ENCODE data around the gene SFSWAP. TPM values are rescaled to one million over a fixed set of nuclear protein-coding genes. Genes with fewer than 3 reads are reported as not detected.
"Not testable (repeated sequence)": the region's sequence is repeated elsewhere in the genome, so short reads cannot be mapped to it uniquely, and the experiment has no call there.

SFSWAP gene
- total RNA-seq, 2 experiments from 2014 or later, result 65.5 to 67.8 TPM

DNA sequence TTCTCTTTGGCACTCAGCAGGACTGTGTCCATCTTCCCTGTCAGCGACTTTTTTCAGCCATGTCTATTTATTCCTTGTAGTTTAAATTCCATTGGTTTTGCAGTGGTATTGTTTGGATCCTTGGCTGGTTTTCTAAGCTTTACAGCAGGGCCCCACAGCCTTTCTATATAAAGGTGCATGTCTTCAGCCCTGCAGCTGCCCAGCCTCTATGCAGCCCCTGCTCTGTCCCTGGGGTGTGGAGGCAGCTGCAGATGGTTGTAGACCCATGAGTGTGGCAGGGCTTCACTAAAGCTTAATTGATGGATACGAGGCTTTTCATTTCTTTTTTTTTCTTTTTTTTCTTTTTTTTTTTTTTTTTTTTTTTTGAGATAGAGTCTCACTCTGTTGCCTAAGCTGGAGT lies 29.7 kb downstream of the SFSWAP start:
- H3K4me3 Mint-ChIP-seq, result no peak overlapping the region
- H3K4me1 Mint-ChIP-seq, result no peaks in the 10 kb centered on the region
- H3K27me3 Mint-ChIP-seq, result no peaks in the 10 kb centered on the region
- DNase-seq (no peak), ATAC-seq (ENCODE audit: low read depth) (no peak)
- H3K27ac Mint-ChIP-seq, result no peak overlapping the region
- POLR2A ChIA-PET, result no interaction called here
- peaks cover 20% of the 10 kb centered on the region for H3K9me3 Mint-ChIP-seq
- H3K36me3 Mint-ChIP-seq, result peaks cover 50% of the 10 kb centered on the region

DNA sequence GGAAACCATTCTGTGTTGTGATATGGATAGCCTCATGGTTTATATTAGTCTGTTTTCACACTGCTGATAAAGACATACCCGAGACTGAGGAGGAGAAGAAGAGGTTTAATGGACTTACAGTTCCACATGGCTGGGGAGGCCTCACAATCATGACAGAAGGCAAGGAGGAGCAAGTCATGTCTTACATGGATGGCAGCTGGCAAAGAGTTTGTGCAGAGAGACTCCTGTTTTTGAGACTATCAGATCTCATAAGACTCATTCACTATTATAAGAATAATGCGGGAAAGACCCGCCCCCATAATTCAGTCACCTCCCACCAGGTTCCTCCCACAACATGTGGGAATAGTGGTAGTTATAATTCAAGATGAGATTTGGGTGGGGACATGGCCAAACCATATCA lies 31.9 kb downstream of the SFSWAP start:
- DNase-seq; H3K4me3 Mint-ChIP-seq; POLR2A ChIA-PET; ATAC-seq (ENCODE audit: low read depth); H3K27ac Mint-ChIP-seq; H3K27me3 Mint-ChIP-seq; H3K4me1 Mint-ChIP-seq: not testable (repeated sequence)
- H3K36me3 Mint-ChIP-seq, result peaks cover 62% of the 10 kb centered on the region
- peaks cover 20% of the 10 kb centered on the region for H3K9me3 Mint-ChIP-seq

DNA sequence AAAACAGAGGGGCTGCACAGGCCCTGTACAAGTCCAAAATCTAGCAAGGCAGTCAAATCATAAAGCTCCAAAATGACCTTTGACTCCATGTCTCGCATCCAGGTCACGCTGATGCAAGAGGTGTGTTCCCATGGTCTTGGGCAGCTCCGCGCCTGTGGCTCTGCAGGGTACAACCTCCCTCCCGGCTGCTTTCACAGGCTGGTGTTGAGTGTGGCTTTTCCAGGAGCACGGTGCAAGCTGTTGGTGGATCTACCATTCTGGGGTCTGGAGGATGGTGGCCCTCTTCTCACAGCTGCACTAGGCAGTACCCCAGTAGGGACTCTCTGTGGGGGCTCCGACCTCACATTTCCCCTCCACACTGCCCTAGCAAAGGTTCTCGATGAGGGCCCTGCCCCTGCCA lies 32.5 kb downstream of the SFSWAP start:
- POLR2A ChIA-PET, H3K27ac Mint-ChIP-seq: not testable (repeated sequence)
- H3K36me3 Mint-ChIP-seq, result peaks cover 60% of the 10 kb centered on the region

DNA sequence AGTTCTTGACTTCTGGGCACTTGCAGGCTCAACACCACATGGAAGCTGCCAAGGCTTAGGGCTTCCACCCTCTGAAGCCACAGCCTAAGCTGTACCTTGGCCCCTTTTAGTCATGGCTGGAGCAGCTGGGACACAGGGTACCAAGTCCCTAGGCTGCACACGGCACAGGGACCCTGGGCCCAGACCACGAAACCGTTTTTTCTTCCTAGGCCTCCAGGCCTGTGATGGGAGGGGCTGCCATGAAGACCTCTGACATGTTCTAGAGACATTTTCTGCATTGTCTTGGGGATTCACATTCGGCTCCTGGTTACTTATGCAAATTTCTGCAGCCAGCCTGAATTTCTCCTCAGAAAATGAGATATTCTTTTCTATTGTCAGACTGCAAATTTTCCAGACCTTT lies 33.0 kb downstream of the SFSWAP start:
- Mint-ChIP-seq H3K9me3 (peaks cover 20% of the 10 kb centered on the region), H3K36me3 (peaks cover 60% of the 10 kb centered on the region)
- H3K27me3 Mint-ChIP-seq; ATAC-seq (ENCODE audit: low read depth); H3K4me3 Mint-ChIP-seq; DNase-seq; POLR2A ChIA-PET; H3K27ac Mint-ChIP-seq; H3K4me1 Mint-ChIP-seq: not testable (repeated sequence)

More for the DNA sequence above, 32.5 kb downstream of the SFSWAP start:
- not testable (repeated sequence) for H3K4me1 Mint-ChIP-seq; ATAC-seq (ENCODE audit: low read depth); H3K27me3 Mint-ChIP-seq; DNase-seq; H3K4me3 Mint-ChIP-seq
- peaks cover 20% of the 10 kb centered on the region for H3K9me3 Mint-ChIP-seq

DNA sequence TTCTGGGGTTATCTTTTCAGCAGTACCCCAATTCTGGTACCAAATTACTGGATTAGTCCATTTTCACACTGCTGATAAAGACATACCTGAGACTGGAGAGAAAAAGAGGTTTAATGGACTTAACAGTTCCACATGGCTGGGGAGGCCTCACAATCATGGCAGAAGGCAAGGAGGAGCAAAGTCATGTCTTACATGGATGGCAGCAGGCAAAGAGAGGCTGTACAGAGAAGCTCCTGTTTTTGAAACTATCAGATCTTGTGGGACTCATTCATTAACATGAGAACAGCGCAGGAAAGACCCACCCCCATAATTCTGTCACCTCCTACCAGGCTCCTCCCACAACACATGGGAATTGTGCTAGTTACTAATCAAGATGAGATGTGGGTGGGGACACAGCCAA lies 33.8 kb downstream of the SFSWAP start:
- peaks cover 20% of the 10 kb centered on the region for H3K9me3 Mint-ChIP-seq
- POLR2A ChIA-PET; DNase-seq; H3K4me3 Mint-ChIP-seq; H3K4me1 Mint-ChIP-seq; H3K27me3 Mint-ChIP-seq; ATAC-seq (ENCODE audit: low read depth); H3K27ac Mint-ChIP-seq: not testable (repeated sequence)
- H3K36me3 Mint-ChIP-seq, result peaks cover 58% of the 10 kb centered on the region

DNA sequence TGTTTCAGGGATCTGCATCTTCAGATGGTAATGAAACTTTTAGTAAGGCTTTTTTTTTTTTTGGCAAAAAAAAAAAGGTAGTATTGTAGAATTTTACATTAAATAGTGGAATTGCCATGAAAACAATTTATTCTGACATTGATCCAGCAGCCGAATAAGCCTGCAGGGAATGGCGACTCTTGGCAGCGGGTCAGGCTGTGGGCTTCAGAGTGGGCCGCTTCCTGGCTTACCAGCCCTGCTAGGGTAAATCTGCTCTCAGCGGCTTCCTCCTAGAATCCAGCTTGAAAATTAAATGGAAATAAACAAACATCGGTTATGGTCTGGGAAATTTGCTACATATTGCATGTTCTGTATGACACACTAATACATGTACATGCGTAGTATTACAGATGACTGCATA lies 34.8 kb downstream of the SFSWAP start:
- ATAC-seq (ENCODE audit: low read depth), result no peak
- Mint-ChIP-seq H3K4me1 (no peaks in the 10 kb centered on the region), H3K4me3 (no peak overlapping the region), H3K36me3 (peaks cover 53% of the 10 kb centered on the region), H3K9me3 (peaks cover 20% of the 10 kb centered on the region), H3K27me3 (no peaks in the 10 kb centered on the region), H3K27ac (no peak overlapping the region)
- DNase-seq, result no peak
- POLR2A ChIA-PET, result no interaction called here

DNA sequence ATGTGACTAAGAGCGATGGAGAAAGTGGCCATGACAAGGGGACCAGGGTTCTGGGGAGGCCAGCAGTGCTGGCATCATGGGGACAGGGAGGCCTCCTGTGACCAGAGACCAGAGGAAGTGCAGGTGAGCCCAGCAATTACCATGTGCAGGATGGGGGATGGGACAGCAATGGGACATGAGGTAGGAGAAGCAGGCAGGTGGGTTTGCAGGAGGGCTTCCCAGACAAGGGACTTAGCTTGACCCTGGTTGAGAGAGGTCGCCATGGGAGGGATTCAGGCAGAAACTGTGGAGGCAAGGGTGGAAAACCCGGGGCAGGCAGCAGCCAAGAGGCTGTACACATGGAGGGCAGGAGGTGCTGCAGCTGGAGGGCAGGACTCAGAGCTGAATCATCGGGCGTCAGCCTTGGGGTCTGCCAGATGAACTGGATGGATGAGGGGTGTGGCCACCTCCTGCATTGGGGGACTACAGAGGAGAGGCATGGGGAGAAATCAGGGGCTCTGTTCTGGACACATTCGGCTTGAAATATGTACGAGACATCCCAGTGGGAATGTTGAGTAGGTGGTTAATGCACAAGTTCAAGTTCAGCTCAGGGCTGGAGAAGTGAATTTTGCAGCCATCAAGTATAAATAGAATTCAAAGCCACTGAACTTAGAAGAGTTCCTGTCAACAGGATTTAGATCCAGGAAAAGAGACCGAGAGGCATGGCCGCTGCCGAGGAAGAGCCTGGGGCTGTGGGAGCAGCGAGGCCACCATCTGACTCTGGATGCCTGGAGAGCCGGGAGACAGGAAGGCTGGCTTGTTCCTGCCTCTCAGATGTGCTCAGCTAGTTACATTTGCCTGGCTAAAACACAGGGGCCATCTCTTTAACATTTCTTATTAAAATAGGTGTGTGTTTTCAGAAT lies 36.6 kb downstream of the SFSWAP start:
- H3K27me3 Mint-ChIP-seq, result no peaks in the 10 kb centered on the region
- no peaks in the 10 kb centered on the region for H3K4me1 Mint-ChIP-seq
- DNase-seq (no peak), ATAC-seq (ENCODE audit: low read depth) (no peak)
- H3K36me3 Mint-ChIP-seq, result peaks cover 43% of the 10 kb centered on the region
- peaks cover 14% of the 10 kb centered on the region for H3K9me3 Mint-ChIP-seq
- POLR2A ChIA-PET, result no interaction called here
- peak overlapping the region; percentile 28 for H3K27ac Mint-ChIP-seq
- H3K4me3 Mint-ChIP-seq, result no peak overlapping the region

DNA sequence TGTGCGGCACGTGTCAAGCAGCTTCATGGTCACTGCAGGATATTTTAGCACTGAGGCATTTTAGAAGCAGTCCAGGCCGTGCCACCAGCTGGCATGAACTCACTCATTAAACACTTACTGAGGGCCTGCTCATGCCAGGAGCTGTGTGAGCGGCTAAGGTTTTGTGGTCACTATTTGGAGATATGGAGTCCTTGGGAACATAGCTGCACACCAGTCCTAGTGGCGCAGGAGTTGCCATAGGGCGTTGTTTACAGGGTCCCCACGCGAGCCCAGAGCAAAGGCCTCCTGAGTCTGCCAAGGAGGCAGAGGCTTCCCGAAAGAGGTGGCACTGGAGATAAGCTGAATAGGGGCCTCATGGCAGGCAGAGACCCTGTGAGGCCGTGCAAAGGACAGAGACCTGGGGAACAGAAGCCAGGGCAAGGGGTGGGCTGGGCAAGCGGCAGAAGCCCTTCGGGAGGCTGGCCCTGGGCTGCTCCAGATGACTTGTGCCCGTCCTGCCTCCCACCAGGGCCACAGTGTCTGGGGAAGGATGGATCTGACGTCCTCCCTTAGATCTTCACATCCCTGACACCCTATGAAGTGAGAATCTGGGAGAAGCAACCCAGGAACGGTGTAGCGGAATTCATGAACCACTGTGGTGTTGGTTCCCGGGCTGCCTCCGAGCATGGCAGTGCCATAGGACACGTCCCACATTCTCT lies 38.9 kb downstream of the SFSWAP start:
- no peak for DNase-seq
- peaks cover 37% of the 10 kb centered on the region for H3K36me3 Mint-ChIP-seq
- POLR2A ChIA-PET, result no interaction called here
- H3K4me1 Mint-ChIP-seq, result no peaks in the 10 kb centered on the region
- no peak for ATAC-seq (ENCODE audit: low read depth)
- H3K27me3 Mint-ChIP-seq, result no peaks in the 10 kb centered on the region
- no peak overlapping the region for H3K4me3 Mint-ChIP-seq
- H3K27ac Mint-ChIP-seq, result no peak overlapping the region
- H3K9me3 Mint-ChIP-seq, result peaks cover 4% of the 10 kb centered on the region

DNA sequence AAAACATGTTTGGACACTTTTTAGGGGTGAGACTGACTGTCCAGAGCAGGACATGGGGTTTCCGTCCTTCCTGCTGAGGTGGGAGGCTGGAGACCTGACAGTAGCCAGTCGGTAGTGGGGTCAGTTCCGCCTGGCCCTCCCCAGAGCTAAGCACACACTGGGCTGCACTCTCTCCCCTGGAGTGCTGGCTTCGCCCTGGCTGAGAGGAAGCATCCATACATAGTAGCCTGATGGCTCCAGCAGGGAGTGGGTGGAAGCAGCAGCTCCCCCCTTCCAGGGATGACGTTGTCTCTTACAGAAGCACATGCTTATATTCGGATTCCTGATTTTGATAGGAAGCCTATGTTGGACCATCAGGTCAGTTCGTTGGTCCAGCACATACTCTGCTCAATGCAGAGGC lies 40.4 kb downstream of the SFSWAP start:
- Mint-ChIP-seq H3K9me3 (no peaks in the 10 kb centered on the region), H3K27ac (no peak overlapping the region), H3K4me1 (no peaks in the 10 kb centered on the region), H3K36me3 (peaks cover 36% of the 10 kb centered on the region), H3K4me3 (no peak overlapping the region), H3K27me3 (no peaks in the 10 kb centered on the region)
- ATAC-seq (ENCODE audit: low read depth), result no peak
- DNase-seq, result no peak
- POLR2A ChIA-PET, result no interaction called here

DNA sequence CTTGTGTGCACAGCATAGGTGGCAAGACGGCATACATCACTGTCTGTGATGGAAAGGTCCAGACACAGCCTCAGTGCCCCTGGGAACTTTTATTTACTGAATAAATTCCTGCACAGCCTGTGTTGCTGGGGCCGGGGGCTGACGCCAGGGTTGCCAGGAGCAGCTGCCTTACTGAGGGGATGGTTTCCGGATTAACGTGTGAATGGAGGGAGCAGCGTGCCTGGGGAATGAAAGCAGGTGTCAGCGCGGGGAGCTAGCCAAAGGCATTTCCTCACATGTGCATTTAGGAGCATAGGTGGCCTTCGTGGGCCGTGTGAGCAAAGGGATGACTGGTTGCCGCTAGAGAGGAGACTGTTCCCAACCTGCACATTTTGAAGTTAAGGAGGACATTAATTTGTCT lies 41.6 kb downstream of the SFSWAP start:
- Mint-ChIP-seq H3K27me3 (no peaks in the 10 kb centered on the region), H3K9me3 (no peaks in the 10 kb centered on the region), H3K4me3 (no peak overlapping the region), H3K27ac (no peak overlapping the region), H3K4me1 (no peaks in the 10 kb centered on the region), H3K36me3 (peaks cover 36% of the 10 kb centered on the region)
- DNase-seq (no peak), ATAC-seq (ENCODE audit: low read depth) (no peak)
- POLR2A ChIA-PET, result no interaction called here

DNA sequence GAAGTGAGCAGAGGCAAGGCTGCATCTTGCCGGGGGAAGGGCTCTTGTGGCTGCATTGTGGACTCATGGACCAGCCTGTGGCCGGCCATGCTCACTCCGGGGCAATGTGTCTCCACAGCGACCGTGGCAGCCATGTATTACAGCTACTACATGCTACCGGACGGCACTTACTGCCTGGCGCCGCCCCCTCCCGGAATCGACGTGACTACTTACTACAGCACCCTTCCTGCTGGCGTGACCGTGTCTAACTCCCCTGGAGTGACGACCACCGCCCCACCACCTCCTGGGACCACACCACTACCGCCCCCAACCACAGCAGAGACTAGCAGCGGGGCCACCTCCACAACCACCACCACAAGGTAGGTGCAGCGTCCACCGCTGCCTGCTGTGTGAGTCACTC lies 42.1 kb downstream of the SFSWAP start:
- Mint-ChIP-seq H3K36me3 (peaks cover 39% of the 10 kb centered on the region), H3K27me3 (no peaks in the 10 kb centered on the region), H3K9me3 (no peaks in the 10 kb centered on the region), H3K4me1 (no peaks in the 10 kb centered on the region), H3K4me3 (no peak overlapping the region), H3K27ac (no peak overlapping the region)
- POLR2A ChIA-PET, result no interaction called here
- ATAC-seq (ENCODE audit: low read depth) (no peak), DNase-seq (no peak)

DNA sequence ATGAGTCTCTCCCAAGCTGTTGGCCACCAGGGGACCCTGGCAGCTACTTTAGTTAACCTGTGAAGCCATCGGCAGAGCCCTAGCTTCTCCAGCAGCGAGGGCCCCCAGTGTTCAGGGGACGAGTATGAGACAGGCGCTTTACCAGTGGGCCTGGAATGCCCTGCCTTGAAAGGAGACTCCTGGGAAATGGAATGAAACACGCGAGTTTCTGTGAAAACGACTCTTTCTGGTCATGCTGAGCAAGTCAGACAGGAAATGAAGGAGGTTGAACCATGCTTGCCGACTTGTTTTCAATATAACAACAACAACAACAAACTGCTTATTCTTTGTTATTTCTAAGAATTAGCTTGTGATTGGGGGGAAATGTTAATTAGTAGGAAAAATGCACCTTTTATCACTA lies 42.9 kb downstream of the SFSWAP start:
- no peaks in the 10 kb centered on the region for H3K27me3 Mint-ChIP-seq
- peaks cover 39% of the 10 kb centered on the region for H3K36me3 Mint-ChIP-seq
- H3K4me1 Mint-ChIP-seq, result no peaks in the 10 kb centered on the region
- H3K9me3 Mint-ChIP-seq, result no peaks in the 10 kb centered on the region
- no peak overlapping the region for H3K27ac Mint-ChIP-seq
- no peak overlapping the region for H3K4me3 Mint-ChIP-seq
- no peak for ATAC-seq (ENCODE audit: low read depth)
- DNase-seq, result no peak
- POLR2A ChIA-PET, result no interaction called here

DNA sequence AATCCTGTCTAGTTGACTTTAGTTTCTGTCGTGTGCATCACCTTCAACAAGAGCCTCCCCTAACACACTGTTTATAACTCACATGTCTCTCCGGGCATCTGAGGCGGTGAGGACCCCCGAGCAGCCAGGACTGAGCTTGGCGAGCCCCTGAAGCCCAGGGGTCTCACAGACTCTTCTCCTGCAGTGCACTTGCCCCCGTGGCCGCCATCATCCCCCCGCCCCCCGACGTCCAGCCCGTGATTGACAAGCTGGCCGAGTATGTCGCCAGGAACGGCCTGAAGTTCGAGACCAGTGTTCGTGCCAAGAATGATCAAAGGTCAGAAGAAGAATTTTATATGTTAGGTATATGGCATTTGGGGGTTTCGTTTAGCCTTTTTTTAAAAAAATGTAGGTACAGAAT lies 43.3 kb downstream of the SFSWAP start:
- H3K36me3 Mint-ChIP-seq, result peaks cover 39% of the 10 kb centered on the region
- no peak overlapping the region for H3K27ac Mint-ChIP-seq
- no peaks in the 10 kb centered on the region for H3K27me3 Mint-ChIP-seq
- POLR2A ChIA-PET, result no interaction called here
- DNase-seq, result no peak
- no peak overlapping the region for H3K4me3 Mint-ChIP-seq
- H3K4me1 Mint-ChIP-seq, result no peaks in the 10 kb centered on the region
- no peak for ATAC-seq (ENCODE audit: low read depth)
- H3K9me3 Mint-ChIP-seq, result no peaks in the 10 kb centered on the region

Measured in activated naive CD8-positive, alpha-beta T cell treated with anti-CD3 and anti-CD28 coated beads, Interleukin-2, amount 10 ng/mL, durations not matched to agents 7 days and 5 days (primary cell).